HG03575 (cell line): ENCODE measurements around the gene L3MBTL3.
A peak's percentile ranks its signal among the peaks of the same experiment; 100 is the strongest.

Source experiments
- ATAC-seq: cut with Tn5 transposase; IDR thresholded peaks from one replicate; pipeline ENCODE4 v1.9.1; 2021; ENCODE audit not compliant: unreplicated experiment, insufficient number of reproducible peaks, low FRiP score; ENCODE audit errors: extremely low read depth

The L3MBTL3 gene

DNA sequence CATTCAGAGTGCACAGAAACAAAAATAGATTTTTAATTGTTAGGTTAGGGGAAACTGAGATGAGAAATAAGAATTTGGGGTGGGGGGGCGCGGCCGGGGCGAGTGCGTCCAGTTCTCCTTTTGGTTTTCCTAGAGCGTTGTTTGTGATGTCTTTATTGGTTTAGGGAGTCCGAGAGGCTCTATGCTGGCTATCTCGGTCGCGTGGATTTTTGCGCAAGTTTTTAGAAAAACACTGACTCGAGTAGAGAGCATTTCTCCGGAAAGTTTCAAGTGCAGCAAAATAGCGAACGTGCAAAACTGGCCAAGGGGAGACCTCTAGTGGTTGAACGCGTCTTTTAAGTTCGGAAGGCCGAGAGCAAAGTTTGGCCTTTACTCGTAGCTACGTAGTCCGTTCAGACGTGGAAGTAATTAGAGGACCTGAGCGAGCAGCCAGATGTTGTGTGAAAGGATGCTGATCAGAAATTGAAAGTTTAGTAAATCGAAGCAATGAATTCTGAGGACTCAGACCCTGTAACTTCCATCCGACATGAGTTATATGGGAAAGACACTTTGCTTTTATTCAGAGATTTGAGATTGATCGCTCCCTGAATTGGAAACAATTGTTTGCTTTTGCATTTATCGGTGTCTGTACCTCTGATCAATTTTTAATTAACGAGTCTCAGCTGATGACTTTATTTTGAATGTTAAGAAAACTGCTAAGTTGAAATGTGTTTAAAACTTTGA lies 2.7 kb downstream of the L3MBTL3 start:
- ATAC-seq: peak; percentile 51

DNA sequence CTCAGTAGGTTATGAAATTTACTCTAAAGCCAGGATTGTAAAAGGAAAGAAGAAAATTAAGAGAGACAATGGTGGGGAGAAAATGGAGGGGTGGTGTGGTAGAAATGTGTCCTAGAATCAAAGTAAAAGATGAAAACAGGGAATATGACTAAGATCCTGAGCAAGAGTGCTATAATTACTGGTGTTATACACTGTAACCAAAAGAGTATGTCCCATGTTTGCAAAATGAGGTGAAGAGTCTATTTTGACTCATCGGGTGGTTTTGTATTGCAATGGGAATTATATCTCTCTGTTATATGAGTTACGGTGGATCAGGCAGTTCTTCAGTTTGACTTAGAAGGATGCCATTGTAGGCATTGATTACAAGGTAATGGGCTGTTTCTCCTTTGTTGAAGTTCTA lies 8.5 kb downstream of the L3MBTL3 start:
- ATAC-seq: no peak

DNA sequence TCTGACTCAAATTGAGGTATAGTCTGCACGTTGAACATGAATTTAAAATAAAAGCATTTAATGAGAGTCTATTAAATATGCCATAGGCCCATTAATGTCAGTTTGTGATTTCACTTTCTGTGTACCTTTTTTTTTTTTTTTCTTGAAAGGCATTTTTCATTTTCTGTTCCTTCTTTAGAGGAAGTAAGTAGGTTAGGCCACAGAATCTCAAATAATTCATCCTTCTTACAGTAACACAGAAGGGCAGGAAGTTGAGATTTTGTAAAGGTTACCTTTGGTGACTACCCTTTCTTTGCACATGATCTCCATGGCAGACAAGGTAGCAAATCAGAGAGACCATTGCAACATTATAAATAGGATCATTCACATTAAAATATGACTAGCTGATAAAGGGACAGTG lies 9.6 kb downstream of the L3MBTL3 start:
- peak; percentile 82 for ATAC-seq

DNA sequence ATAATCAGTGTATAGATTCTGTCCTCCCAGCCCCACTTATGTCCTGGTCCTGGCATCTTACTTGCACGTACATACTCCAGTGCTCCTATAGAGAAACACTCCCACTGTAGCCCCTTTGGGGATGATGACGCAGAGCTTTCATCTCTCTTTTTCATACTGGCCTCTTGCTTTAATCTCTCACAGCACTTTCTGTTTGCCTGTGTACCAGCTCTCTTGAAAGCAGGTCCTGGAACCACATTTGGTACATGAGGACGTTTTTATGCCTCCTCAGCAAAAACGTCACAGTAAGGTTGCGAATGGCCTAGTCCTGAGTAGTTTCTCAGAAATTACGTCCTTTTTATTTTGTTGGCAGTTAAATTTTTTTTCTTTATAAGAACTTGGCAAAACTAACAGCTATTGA lies 10.8 kb downstream of the L3MBTL3 start:
- ATAC-seq: no peak

DNA sequence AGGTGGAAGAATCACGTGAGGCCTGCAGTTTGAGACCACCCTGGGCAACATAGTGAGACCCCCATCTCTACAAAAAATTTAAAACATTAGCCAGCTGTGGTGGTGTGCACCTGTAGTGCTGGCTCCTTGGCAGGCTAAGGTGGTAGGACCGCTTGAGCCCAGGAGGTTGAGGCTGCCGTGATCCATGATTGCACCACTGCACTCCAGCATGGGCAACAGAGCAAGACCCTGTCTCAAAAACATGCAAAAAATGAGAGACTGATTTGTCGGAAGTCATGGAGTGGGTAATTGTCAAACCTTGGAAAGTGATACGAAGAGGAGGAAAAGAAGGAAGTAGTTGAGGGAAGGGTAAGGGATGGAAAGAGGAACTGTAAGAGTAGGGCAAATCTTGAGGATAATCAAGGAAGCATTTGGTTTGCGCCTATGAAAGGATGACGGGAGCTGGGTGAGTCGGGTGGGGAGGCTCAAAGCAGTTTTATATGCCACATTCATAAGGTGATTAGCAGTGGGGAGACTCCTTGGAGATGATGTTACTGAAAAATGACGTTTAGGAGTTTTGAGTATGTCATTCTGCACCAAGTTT lies 14.5 kb downstream of the L3MBTL3 start:
- ATAC-seq: no peak

DNA sequence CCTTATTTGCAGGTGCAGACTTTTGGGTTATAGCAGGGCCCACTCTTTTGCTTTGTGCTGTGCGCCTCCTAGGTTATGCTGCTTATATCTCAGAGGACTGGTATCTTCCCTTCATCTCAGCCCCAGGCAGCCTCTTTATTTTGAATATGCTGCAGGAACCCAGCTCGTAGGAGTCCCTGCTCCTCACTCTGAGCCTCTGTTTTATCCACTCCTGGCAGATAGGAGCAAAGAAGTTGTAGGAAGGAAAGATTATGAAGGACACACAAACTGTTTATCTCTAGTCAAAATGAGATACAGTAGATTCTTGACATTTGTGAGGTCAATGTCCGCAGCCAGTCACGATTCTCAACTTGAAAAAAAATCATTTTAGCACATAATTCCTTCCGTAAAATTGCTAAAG lies 15.6 kb downstream of the L3MBTL3 start:
- ATAC-seq: no peak

GRCh38 chr6:130034378-130035146 lies 16.2 kb downstream of the L3MBTL3 start:
- ATAC-seq: no peak

DNA sequence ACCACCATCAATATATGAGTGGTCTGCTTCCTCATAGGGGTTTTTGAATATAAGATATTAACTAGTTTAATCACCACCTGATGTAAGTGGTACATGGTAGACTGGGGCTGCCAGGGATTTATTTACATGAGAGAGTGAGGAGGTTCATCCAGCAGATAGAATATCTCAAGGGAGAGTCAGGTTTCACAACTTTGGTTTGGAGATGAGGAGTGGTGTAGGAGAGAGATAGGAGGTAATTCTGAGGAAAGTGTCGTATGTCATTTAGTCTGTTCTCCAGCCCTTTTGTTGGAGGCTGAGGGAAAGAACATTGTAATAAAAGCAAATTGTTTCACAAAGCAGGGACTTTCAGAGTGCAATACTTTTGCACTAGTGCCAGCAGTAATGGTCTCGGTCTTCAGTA lies 16.8 kb downstream of the L3MBTL3 start:
- ATAC-seq: no peak

- ATAC-seq: no peak
Observed at GRCh38 chr6:130037207-130037811, 18.9 kb downstream of the L3MBTL3 start.

DNA sequence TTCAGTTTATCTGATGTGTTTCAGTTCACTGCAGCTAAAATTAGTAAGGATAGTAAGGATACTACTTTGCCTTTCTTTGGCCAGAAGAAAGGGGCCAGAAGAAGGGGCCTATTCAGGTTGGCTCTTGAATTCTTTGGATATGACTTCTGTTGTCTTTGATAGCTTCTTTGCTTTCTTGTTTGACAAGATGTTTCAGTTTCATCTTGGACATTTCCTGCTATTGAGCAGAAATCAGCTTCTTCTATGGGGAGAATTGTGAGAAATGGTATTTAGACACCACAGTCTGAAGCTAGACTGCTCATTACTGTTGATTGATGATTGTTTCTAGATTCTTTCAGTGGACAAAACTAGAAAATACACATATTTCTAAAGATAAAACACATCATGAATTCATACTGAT lies 23.2 kb downstream of the L3MBTL3 start:
- ATAC-seq: no peak

DNA sequence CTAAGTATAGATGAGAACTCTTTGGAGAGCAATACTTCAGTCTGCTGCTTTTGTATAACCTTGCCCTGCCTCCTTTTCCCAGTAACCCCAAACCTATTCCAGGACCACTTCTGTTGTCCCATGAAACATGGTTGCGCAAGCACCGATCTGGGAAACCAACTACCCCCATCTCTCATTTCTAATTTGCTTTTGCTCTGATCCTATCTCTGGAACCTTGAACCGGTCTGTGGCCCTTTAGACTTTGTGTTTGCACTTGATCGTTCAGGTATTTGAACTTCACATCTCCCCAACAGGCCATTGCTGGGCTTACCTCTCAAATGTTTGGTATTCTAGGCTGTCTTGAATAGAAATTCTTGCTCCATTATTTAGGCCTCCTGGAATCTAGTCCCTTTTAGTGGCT lies 25.0 kb downstream of the L3MBTL3 start:
- no peak for ATAC-seq

DNA sequence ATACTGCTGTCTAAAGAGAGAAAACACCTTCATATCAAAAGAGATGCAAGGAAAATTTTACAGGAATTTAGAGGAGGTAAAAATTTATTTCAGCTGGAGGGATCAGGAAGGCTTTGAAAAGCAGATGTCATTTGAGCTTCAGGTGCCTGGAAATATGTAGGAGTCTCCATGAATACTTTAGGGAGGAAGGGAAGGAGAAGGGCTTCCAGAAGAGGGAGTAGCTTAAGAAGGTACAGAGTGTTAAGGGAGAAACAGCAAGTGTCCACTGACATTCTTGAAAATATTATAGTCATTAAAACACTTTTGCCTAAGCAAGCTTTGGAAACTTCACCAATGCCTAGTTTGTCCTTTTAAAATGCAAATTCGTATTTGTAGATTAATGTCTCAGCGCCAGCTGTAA lies 27.2 kb downstream of the L3MBTL3 start:
- ATAC-seq: no peak

- no peak for ATAC-seq
Observed at GRCh38 chr6:130046671-130047070, 28.3 kb downstream of the L3MBTL3 start.

GRCh38 chr6:130047088-130047995 lies 29.0 kb downstream of the L3MBTL3 start:
- ATAC-seq: no peak

GRCh38 chr6:130050230-130050629 lies 31.8 kb downstream of the L3MBTL3 start:
- no peak for ATAC-seq

DNA sequence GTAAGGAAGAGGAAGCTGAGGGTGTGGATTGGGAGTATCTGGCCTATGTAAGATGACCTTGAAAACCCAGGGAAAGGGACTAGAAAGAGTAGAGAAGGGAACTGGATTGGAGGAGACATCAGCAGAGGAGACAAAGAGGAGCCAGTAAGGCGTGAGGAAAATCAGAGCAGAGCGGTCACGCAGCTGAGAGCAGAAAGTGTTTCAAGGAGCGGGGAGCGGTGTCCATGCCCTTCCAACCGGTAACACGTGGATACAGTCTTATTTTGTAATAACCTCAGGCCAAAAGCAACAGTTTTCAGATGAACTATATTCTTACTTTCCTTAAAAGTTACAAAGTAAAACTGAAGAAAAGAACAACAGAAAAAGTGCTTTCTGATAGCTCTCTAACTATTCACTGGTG lies 36.3 kb downstream of the L3MBTL3 start:
- no peak for ATAC-seq

DNA sequence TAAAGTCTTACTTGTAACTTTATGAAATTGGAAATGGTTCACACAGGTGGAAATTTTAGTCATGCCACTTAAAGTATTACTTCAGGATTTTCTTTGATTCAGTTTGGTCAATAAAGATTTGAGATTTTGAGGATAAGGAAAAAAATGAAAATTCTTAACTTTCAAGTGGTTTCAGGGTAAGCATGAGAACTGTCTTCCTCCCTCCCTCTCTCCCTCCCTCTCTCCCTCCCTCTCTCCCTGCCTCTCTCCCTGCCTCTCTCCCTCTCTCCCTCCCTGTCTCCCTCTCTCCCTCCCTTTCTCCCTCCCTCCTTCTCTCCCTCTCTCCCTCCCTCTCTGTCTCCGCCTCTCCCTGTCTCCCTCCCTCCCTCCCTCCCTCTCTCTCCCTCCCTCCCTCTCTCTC lies 36.9 kb downstream of the L3MBTL3 start:
- no peak for ATAC-seq

DNA sequence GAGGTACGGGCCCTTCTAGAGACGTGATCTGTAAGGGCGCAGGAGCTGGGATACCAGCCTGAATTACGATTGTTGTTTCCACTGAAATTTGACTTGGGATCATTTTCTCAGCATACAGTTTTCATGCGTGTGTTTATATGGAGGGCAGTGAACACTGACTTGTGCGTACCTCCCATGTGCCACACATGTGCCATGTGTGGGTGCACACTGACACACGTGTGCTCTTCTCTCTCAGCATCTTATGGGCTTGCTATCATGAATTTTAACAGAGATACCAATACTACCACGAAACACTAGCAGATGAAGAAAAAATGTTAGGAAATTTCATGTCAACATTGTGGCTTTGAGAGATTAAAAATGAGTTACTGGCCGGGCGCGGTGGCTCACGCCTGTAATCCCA lies 39.1 kb downstream of the L3MBTL3 start:
- ATAC-seq: no peak

- ATAC-seq: no peak
Observed at GRCh38 chr6:130063806-130064205, 45.4 kb downstream of the L3MBTL3 start.
